ENCODE measurements around the gene SNCG.
"Not testable (repeated sequence)": the region's sequence is repeated elsewhere in the genome, so short reads cannot be mapped to it uniquely, and the experiment has no call there.

Gene SNCG

DNA sequence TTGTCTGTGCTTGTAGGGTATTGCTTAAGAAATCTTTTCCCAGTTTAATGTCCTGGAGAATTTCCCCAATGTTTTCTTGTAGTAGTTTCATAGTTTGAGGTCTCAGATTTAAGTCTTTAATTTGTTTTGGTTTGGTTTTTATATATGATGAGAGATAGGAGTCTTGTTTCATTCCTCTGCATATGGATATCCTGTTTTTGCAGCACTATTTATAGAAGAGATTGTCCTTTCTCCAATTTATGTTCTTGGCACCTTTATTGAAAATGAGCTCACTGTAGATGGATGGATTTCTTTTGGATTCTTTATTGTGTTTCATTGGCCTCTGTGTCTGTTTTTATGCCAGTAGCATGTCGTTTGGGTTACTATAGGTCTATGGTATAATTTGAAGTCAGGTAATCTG lies 30.1 kb downstream of the SNCG start:
- ChIA-PET CTCF (interaction anchor here (1.3 kb wide), 1 partner anchor 14 kb away, joined by 3 read pairs; no protein-coding TSS in a partner anchor), POLR2A (no interaction called here)
- no peak for DNase-seq (ENCODE audit: extremely low spot score)
- TF ChIP-seq, protein P1, sequence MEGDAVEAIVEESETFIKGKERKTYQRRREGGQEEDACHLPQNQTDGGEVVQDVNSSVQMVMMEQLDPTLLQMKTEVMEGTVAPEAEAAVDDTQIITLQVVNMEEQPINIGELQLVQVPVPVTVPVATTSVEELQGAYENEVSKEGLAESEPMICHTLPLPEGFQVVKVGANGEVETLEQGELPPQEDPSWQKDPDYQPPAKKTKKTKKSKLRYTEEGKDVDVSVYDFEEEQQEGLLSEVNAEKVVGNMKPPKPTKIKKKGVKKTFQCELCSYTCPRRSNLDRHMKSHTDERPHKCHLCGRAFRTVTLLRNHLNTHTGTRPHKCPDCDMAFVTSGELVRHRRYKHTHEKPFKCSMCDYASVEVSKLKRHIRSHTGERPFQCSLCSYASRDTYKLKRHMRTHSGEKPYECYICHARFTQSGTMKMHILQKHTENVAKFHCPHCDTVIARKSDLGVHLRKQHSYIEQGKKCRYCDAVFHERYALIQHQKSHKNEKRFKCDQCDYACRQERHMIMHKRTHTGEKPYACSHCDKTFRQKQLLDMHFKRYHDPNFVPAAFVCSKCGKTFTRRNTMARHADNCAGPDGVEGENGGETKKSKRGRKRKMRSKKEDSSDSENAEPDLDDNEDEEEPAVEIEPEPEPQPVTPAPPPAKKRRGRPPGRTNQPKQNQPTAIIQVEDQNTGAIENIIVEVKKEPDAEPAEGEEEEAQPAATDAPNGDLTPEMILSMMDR (IDR thresholded peaks at IDR 0.05; ENCODE audit: control extremely low read depth, extremely low read depth, low read depth, missing control alignments), result no peak

DNA sequence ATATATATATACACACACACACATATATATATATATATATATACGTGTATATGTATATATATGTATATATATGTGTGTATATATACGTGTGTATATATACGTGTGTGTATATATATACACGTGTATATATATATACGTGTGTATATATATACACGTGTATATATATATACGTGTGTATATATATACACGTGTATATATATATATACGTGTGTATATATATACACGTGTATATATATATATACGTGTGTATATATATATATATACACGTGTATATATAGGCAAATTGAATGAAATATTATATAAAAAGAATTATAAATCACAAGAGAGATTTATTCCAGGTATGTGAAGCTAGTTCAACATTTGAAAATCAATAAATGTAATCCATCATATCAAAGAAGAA lies 33.0 kb downstream of the SNCG start:
- DNase-seq (ENCODE audit: extremely low spot score); POLR2A ChIA-PET: not testable (repeated sequence)
- CTCF ChIA-PET, result interaction anchor here (1.4 kb wide), 1 partner anchor 11 kb away, joined by 4 read pairs; no protein-coding TSS in a partner anchor

DNA sequence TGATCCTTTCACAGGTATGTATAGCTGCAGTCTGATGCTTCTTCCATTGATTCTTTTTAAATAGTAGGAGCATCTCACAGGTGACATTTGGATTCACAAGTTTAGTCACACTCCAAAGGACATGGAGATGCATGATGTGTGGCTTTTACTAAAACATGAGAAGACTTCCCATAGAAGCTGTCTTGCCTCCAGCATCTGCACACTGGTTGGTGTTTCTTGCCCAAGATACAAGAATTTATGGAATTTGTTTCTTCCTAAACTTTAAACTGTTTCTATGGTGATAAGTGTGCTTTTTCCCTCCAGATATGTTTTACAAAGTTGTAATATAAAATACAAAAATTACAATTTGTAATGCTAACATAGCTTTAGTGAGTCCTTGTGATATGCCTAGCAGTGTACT lies 34.1 kb downstream of the SNCG start:
- TF ChIP-seq, protein P1 (IDR thresholded peaks at IDR 0.05; ENCODE audit: control extremely low read depth, extremely low read depth, low read depth, missing control alignments), result no peak
- ChIA-PET CTCF (interaction anchor here (1.4 kb wide), 1 partner anchor 12 kb away, joined by 4 read pairs; no protein-coding TSS in a partner anchor), POLR2A (no interaction called here)
- DNase-seq (ENCODE audit: extremely low spot score), result no peak

DNA sequence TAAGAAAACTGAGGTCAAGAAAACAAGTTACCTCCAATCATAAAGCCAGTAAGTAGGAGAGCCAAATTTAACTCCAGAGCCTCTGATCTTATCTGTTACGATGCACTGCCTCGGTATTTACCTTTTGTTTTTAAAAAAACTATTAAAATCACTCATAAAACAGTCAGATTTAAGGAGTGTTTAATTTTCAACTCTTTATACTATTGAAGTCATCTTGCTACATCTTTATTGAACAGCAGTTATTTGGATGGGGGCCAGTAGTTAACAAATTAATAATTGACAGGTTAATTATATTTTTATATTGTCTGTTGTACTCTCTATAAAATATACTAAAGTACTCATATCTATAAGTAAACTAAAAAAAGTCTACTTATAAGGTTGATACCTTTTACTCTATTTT lies 34.5 kb downstream of the SNCG start:
- POLR2A ChIA-PET, result no interaction called here
- CTCF ChIA-PET, result interaction anchor here (1.4 kb wide), 1 partner anchor 13 kb away, joined by 4 read pairs; no protein-coding TSS in a partner anchor
- no peak for DNase-seq (ENCODE audit: extremely low spot score)
- TF ChIP-seq, protein P1 (IDR thresholded peaks at IDR 0.05; ENCODE audit: control extremely low read depth, extremely low read depth, low read depth, missing control alignments), result no peak

DNA sequence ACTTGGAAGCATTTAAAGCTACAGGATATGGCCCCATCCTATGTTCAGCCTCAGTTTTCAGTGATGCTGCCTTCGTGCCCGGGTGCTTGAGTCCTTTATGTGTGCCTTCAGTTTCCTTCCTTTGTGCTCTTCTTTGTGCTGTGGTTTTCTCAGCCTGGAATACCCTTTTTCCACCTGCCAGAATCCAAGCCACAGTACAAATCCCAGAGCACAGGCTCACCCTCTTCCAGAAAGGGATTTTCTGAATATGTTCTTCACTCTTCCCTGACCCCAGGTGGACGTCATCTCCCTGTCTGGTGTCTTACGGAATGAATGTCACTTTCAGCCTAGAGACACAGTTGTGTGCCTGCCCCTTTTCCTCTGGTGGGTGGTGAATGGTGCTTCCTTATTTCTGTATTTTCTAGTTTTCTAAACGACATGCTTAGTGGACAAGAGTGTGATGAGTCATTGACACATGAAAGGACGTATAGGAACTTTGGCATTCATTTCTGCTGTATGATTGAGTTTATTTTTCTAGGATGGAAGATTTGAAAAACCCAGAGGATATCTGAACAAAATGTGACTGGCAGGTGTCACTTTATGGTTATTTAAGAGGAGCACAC lies 41.5 kb downstream of the SNCG start:
- POLR2A ChIA-PET; DNase-seq (ENCODE audit: extremely low spot score): not testable (repeated sequence)
- CTCF ChIA-PET, result interaction anchor here (1.3 kb wide), 1 partner anchor 60 kb away, joined by 3 read pairs; no protein-coding TSS in a partner anchor

DNA sequence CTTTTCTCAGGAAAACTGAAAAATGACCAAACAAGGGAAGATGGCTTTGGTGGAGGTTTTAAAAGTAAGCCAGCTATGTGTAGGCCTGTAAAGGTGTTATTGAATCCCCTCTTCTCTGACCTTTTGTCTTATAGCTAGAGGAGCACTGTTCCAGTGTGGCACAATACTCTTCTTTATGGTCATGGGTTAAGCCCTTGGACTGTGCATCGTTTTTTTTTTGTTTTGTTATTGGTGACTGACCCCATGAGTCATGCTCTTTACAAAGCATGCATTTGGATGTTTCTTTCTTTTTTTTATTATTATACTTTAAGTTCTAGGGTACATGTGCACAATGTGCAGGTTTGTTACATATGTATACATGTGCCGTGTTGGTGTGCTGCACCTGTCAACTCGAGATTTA lies 42.1 kb downstream of the SNCG start:
- DNase-seq (ENCODE audit: extremely low spot score), result no peak
- CTCF ChIA-PET, result interaction anchor here (1.3 kb wide), 1 partner anchor 60 kb away, joined by 3 read pairs; no protein-coding TSS in a partner anchor
- POLR2A ChIA-PET, result no interaction called here
- TF ChIP-seq, protein P1 (IDR thresholded peaks at IDR 0.05; ENCODE audit: control extremely low read depth, extremely low read depth, low read depth, missing control alignments), result no peak

DNA sequence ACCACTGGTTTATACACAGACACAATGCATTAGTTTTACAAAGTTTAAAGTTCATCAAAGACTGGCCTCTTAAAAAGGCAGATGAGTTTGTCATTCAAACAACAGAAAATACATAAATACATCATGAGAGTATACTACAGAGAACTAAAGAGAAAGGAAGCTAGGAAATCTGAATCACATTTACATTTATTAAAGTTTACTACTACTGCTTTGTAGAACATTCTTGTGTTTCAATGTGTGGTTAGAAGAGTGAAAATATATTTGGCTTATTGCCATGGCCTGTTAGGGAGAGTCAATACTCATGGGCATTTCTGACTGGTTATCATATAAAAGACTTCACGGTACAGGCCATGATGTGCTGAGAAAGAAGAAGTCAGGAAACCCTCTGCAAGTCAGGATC lies 48.7 kb downstream of the SNCG start:
- DNase-seq (ENCODE audit: extremely low spot score); POLR2A ChIA-PET; CTCF ChIA-PET: not testable (repeated sequence)

DNA sequence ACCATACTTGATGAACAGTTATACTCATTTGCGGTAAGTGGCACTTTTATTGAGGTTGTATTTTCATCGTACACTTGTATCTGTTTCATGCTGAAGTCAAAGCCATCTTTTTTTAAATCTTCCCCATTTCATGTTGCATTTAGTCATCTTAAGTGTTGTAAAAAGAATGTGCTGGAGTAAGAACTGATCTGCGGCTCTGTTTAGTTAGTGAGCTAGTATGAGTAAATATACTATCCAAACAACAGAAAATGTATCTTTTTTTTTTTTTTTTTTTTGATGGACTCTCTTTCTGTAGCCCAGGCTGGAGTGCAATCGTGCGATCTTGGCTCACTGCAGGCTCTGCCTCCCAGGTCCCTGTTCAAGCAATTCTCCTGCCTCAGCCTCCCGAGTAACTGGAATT lies 49.3 kb downstream of the SNCG start:
- POLR2A ChIA-PET, CTCF ChIA-PET: not testable (repeated sequence)

DNA sequence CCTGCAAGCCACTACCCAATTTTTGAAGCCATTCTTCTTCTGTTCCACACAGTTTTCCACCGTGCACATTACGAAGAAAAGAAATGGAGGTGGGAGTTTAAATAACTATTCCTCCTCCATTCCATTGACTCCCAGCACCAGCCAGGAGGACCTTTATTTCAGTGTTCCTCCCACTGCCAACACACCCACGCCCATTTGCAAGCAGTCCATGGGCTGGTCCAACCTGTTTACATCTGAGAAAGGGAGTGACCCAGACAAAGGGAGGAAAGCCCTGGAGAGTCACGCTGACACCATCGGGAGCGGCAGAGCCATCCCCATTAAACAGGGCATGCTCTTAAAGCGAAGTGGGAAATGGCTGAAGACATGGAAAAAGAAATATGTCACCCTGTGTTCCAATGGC lies 49.9 kb downstream of the SNCG start:
- POLR2A ChIA-PET; DNase-seq (ENCODE audit: extremely low spot score); CTCF ChIA-PET: not testable (repeated sequence)

More for the DNA sequence above, 49.3 kb downstream of the SNCG start:
- DNase-seq (ENCODE audit: extremely low spot score), result not testable (repeated sequence)

DNA sequence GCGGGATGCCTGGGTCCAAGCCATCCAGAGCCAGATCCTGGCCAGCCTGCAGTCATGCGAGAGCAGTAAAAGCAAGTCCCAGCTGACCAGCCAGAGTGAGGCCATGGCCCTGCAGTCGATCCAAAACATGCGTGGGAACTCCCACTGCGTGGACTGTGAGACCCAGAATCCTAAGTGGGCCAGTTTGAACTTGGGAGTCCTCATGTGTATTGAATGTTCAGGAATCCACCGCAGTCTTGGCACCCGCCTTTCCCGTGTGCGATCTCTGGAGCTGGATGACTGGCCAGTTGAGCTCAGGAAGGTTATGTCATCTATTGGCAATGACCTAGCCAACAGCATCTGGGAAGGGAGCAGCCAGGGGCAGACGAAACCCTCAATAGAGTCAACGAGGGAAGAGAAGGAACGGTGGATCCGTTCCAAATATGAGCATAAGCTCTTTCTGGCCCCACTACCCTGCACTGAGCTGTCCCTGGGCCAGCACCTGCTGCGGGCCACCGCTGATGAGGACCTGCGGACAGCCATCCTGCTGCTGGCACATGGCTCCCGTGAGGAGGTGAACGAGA lies 50.8 kb downstream of the SNCG start:
- DNase-seq (ENCODE audit: extremely low spot score); CTCF ChIA-PET; POLR2A ChIA-PET: not testable (repeated sequence)
